GM23338 (cell line): ENCODE measurements around the gene PHC3. TPM values are rescaled to one million over a fixed set of nuclear protein-coding genes. Genes with fewer than 3 reads are reported as not detected.
"Not testable (repeated sequence)": the region's sequence is repeated elsewhere in the genome, so short reads cannot be mapped to it uniquely, and the experiment has no call there.

Source experiments
- ATAC-seq: fragments of 200-7000 bp; cut with Tn5 transposase; 3 replicates; pipeline ENCODE4 v1.9.1; 2020
- DNase-seq: peaks from one replicate; pipeline ENCODE4 v3.0.0-alpha.2; 2015; ENCODE audit warnings: low spot score
- H2AFZ ChIP-seq: fragments of 200-600 bp; sonication (generic); 2 replicates; pipeline ENCODE4 v1.8.0; 2016; ENCODE audit warnings: antibody characterized with exemption, mild to moderate bottlenecking, moderate library complexity
- H3F3A ChIP-seq: fragments of 200-600 bp; sonication (generic); replicated peaks from 2 replicates; pipeline ENCODE4 v1.8.0; 2017; ENCODE audit warnings: antibody characterized with exemption, mixed run types, low read depth
- H3K27ac ChIP-seq: fragments of 200-600 bp; sonication (generic); 2 replicates; pipeline ENCODE4 v1.6.1; 2016; ENCODE audit warnings: low read depth
- H3K27me3 ChIP-seq: fragments of 200-600 bp; sonication (generic); 2 replicates; pipeline ENCODE4 v1.8.0; 2016; ENCODE audit warnings: mild to moderate bottlenecking, mixed run types, moderate library complexity; ENCODE audit not compliant: insufficient read depth
- H3K36me3 ChIP-seq: fragments of 200-600 bp; sonication (generic); 2 replicates; pipeline ENCODE4 v1.8.0; 2016; ENCODE audit warnings: mild to moderate bottlenecking; ENCODE audit not compliant: insufficient read depth
- H3K4me1 ChIP-seq: fragments of 200-600 bp; sonication (generic); 2 replicates; pipeline ENCODE4 v1.8.0; 2016; ENCODE audit warnings: mild to moderate bottlenecking, moderate library complexity; ENCODE audit not compliant: insufficient read depth
- H3K4me2 ChIP-seq: fragments of 200-600 bp; sonication (generic); 2 replicates; pipeline ENCODE4 v1.7.1; 2017; ENCODE audit warnings: mixed run types
- H3K4me3 ChIP-seq: fragments of 200-600 bp; sonication (generic); 2 replicates; pipeline ENCODE4 v1.6.1; 2016; ENCODE audit warnings: mixed run types
- H3K79me2 ChIP-seq: fragments of 200-600 bp; sonication (generic); replicated peaks from 2 replicates; pipeline ENCODE4 v1.8.0; 2017; ENCODE audit warnings: mild to moderate bottlenecking; ENCODE audit not compliant: insufficient read depth
- H3K9me2 ChIP-seq: fragments of 200-600 bp; sonication (generic); 2 replicates; pipeline ENCODE4 v1.8.0; 2017; ENCODE audit not compliant: insufficient read depth
- H4K20me1 ChIP-seq: fragments of 200-600 bp; sonication (generic); replicated peaks from 2 replicates; pipeline ENCODE4 v1.8.0; 2017; ENCODE audit warnings: mild to moderate bottlenecking; ENCODE audit not compliant: insufficient read depth
- H3K27ac Mint-ChIP-seq: 2 replicates; pipeline ENCODE4 v1.8.0; 2020; ENCODE audit warnings: inconsistent platforms, mild to moderate bottlenecking, moderate library complexity, mixed read lengths
- H3K27me3 Mint-ChIP-seq: 3 replicates; pipeline ENCODE4 v1.8.0; 2022; ENCODE audit warnings: low read depth, mild to moderate bottlenecking, moderate library complexity, mixed read lengths, inconsistent platforms; ENCODE audit not compliant: insufficient read depth, poor library complexity
- H3K36me3 Mint-ChIP-seq: 3 replicates; pipeline ENCODE4 v1.8.0; 2021; ENCODE audit warnings: low read depth, mild to moderate bottlenecking, inconsistent platforms, moderate library complexity, mixed read lengths
- H3K4me1 Mint-ChIP-seq: 3 replicates; pipeline ENCODE4 v1.8.0; 2020; ENCODE audit warnings: mild to moderate bottlenecking, inconsistent platforms, mixed read lengths
- H3K4me3 Mint-ChIP-seq: 3 replicates; pipeline ENCODE4 v1.8.0; 2021; ENCODE audit warnings: moderate library complexity, mild to moderate bottlenecking, inconsistent platforms, mixed read lengths
- H3K9me3 Mint-ChIP-seq: 3 replicates; pipeline ENCODE4 v1.8.0; 2020; ENCODE audit warnings: moderate library complexity, mild to moderate bottlenecking, inconsistent platforms, mixed read lengths
- EZH2phosphoT487 ChIP-seq: fragments of 200-600 bp; sonication (generic); IDR thresholded peaks from one replicate; pipeline ENCODE4 v1.8.1; 2018; ENCODE audit warnings: antibody characterized with exemption; ENCODE audit not compliant: unreplicated experiment
- JUNB ChIP-seq: IDR thresholded peaks from one replicate; pipeline ENCODE4 v1.6.1; 2016; ENCODE audit warnings: antibody characterized with exemption; ENCODE audit not compliant: unreplicated experiment
- NANOG ChIP-seq: IDR thresholded peaks from 2 replicates; pipeline ENCODE4 v1.6.1; 2016; ENCODE audit warnings: antibody characterized with exemption, borderline replicate concordance
- STAT1 ChIP-seq: IDR thresholded peaks from one replicate; pipeline ENCODE4 v1.6.1; 2016; ENCODE audit warnings: antibody characterized with exemption; ENCODE audit not compliant: unreplicated experiment
- ZNF462 ChIP-seq: fragments of 250-450 bp; sonication (Bioruptor Pico); IDR thresholded peaks from 2 replicates; pipeline ENCODE4 v1.5.0; 2020; ENCODE audit warnings: mild to moderate bottlenecking, moderate library complexity
- polyA plus RNA-seq: library from polyadenylated mRNA; unstranded; fragments of >200 nt; fragmentation: Nextera tagmentation; extraction: Ambion mirVana; gene quantifications from 2 replicates; pipeline ENCODE4 v1.2.1, GENCODE V29; 2016
- total RNA-seq: library from RNA; depleted of rRNA; stranded (reverse); fragments of >200 nt; shearing (Covaris generic); gene quantifications from 2 replicates; pipeline ENCODE4 v1.2.3, GENCODE V29; 2014
- TF ChIP-seq, protein P1 (sequence below): IDR thresholded peaks from one replicate; pipeline ENCODE4 v1.6.1; 2018; ENCODE audit warnings: antibody characterized with exemption; ENCODE audit not compliant: unreplicated experiment

Gene PHC3
- total and polyA plus RNA-seq, 2 experiments from 2014 or later, result 23.9 to 83.5 TPM

- no peak for ATAC-seq
- H3K36me3 Mint-ChIP-seq, result no peaks in the 10 kb centered on the region
Measured at GRCh38 chr3:170207717-170208116, 26.2 kb upstream of the PHC3 start.

DNA sequence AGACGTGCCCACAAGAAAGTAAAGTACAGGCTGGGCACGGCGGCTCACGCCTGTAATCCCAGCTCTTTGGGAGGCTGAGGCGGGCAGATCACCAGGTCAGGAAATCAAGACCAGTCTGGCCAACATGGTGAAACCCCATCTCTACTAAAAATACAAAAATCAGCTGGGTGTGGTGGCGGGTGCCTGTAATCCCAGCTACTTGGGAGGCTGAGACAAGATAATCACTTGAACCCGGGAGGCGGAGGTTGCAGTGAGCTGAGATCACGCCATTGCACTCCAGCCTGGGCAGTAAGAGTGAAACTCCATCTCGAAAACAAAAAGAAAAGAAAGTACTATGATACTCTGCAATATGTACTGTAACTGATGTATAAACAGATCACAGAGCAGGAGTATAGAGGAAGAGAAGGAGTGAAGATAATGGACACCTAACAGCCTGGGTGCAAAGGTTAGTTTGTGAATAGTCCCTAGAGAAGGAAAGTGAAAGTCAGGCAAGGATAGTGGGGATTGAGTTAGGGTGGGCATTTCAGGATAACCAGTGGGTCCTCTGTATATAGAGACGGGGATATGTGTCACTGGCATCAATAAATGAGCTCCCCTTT lies 24.7 kb upstream of the PHC3 start:
- H3K4me1 Mint-ChIP-seq, H3K27ac Mint-ChIP-seq, ATAC-seq, H3K9me2 ChIP-seq, H3K36me3 ChIP-seq, H3K27me3 ChIP-seq, H2AFZ ChIP-seq, H3K4me1 ChIP-seq, DNase-seq, H3F3A ChIP-seq, H3K27ac ChIP-seq, H3K4me2 ChIP-seq, H3K27me3 Mint-ChIP-seq, H4K20me1 ChIP-seq, H3K9me3 Mint-ChIP-seq, H3K36me3 Mint-ChIP-seq, H3K4me3 Mint-ChIP-seq, H3K79me2 ChIP-seq, H3K4me3 ChIP-seq: not testable (repeated sequence)

More at GRCh38 chr3:170207717-170208116, 26.2 kb upstream of the PHC3 start:
- no peak overlapping the region for H3K27ac Mint-ChIP-seq
- H3K9me2 ChIP-seq, result no peaks in the 10 kb centered on the region
- H3K4me2 ChIP-seq, result no peak overlapping the region
- TF ChIP-seq EZH2phosphoT487, result no peak
- TF ChIP-seq JUNB, result no peak
- TF ChIP-seq, protein P1, sequence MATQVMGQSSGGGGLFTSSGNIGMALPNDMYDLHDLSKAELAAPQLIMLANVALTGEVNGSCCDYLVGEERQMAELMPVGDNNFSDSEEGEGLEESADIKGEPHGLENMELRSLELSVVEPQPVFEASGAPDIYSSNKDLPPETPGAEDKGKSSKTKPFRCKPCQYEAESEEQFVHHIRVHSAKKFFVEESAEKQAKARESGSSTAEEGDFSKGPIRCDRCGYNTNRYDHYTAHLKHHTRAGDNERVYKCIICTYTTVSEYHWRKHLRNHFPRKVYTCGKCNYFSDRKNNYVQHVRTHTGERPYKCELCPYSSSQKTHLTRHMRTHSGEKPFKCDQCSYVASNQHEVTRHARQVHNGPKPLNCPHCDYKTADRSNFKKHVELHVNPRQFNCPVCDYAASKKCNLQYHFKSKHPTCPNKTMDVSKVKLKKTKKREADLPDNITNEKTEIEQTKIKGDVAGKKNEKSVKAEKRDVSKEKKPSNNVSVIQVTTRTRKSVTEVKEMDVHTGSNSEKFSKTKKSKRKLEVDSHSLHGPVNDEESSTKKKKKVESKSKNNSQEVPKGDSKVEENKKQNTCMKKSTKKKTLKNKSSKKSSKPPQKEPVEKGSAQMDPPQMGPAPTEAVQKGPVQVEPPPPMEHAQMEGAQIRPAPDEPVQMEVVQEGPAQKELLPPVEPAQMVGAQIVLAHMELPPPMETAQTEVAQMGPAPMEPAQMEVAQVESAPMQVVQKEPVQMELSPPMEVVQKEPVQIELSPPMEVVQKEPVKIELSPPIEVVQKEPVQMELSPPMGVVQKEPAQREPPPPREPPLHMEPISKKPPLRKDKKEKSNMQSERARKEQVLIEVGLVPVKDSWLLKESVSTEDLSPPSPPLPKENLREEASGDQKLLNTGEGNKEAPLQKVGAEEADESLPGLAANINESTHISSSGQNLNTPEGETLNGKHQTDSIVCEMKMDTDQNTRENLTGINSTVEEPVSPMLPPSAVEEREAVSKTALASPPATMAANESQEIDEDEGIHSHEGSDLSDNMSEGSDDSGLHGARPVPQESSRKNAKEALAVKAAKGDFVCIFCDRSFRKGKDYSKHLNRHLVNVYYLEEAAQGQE, result no peak
- H3K79me2 ChIP-seq, result no peaks in the 10 kb centered on the region
- no peak for DNase-seq
- no peak overlapping the region for H3K4me3 Mint-ChIP-seq
- no peak overlapping the region for H2AFZ ChIP-seq
- H4K20me1 ChIP-seq, result no peaks in the 10 kb centered on the region
- H3K27me3 Mint-ChIP-seq, result peaks cover 7% of the 10 kb centered on the region
- H3K36me3 ChIP-seq, result no peaks in the 10 kb centered on the region
- no peak overlapping the region for H3K4me3 ChIP-seq
- H3K9me3 Mint-ChIP-seq, result peaks cover 9% of the 10 kb centered on the region
- H3K4me1 Mint-ChIP-seq, result peaks cover 4% of the 10 kb centered on the region
- H3K27me3 ChIP-seq, result no peaks in the 10 kb centered on the region
- no peak overlapping the region for H3K27ac ChIP-seq
- H3K4me1 ChIP-seq, result no peaks in the 10 kb centered on the region
- H3F3A ChIP-seq, result no peaks in the 10 kb centered on the region

DNA sequence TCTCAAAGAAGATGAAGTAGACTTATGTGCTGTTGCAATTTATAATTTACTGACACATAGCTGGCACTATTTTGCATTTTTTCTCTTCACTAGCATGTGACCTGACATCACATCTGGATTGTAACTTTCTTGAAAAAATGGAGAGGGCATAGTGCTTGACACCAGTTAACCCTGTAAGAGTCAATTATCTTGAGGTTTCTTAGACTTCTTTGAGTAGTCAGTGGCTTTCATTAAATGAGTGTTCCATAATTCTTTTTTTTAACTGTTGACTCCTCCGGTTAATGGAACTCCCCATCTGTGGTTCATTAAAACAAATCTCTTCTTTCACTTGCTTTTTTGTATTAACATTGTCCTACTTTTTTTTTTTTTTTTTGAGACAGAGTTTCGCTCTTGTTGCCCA lies 23.8 kb upstream of the PHC3 start:
- Histone ChIP-seq H3F3A (no peaks in the 10 kb centered on the region), H3K4me1 (0 out of 2 replicates have a peak, but pooled peaks cover 5% of the 10 kb centered on the region), H3K27me3 (no peaks in the 10 kb centered on the region), H3K4me2 (no peak overlapping the region), H2AFZ (no peak overlapping the region), H3K9me2 (no peaks in the 10 kb centered on the region), H4K20me1 (no peaks in the 10 kb centered on the region), H3K36me3 (no peaks in the 10 kb centered on the region), H3K79me2 (no peaks in the 10 kb centered on the region), H3K4me3 (no peak overlapping the region), H3K27ac (no peak overlapping the region)
- peaks cover 7% of the 10 kb centered on the region for H3K4me1 Mint-ChIP-seq
- no peak overlapping the region for H3K4me3 Mint-ChIP-seq
- no peak for DNase-seq
- peaks cover 7% of the 10 kb centered on the region for H3K27me3 Mint-ChIP-seq
- H3K36me3 Mint-ChIP-seq, result no peaks in the 10 kb centered on the region
- no peak for ATAC-seq
- peaks cover 3% of the 10 kb centered on the region; the same call in 1 of the 3 replicates for H3K9me3 Mint-ChIP-seq
- H3K27ac Mint-ChIP-seq, result no peak overlapping the region
- no peak for TF ChIP-seq STAT1
- no peak for TF ChIP-seq ZNF462 (CRISPR knock-in tag)
- TF ChIP-seq NANOG, result no peak
- TF ChIP-seq JUNB, result no peak
